H9 (cell line): ENCODE data around the gene ALG8. TPM values are rescaled to one million over a fixed set of nuclear protein-coding genes. Genes with fewer than 3 reads are reported as not detected.

Experiments used
- DNase-seq: peaks from one replicate; pipeline ENCODE4 v3.0.0-alpha.2; 2017
- H2AFZ ChIP-seq: one replicate; pipeline ENCODE4 v1.6.1; 2013; ENCODE audit warnings: mild to moderate bottlenecking, low read length, control low read depth, moderate library complexity
- H2AK5ac ChIP-seq: 2 replicates; pipeline ENCODE4 v1.6.1; 2013; ENCODE audit warnings: low read length, control low read depth, mixed read lengths; ENCODE audit not compliant: insufficient read length
- H2BK120ac ChIP-seq: one replicate; pipeline ENCODE4 v1.6.1; 2013; ENCODE audit warnings: low read depth, mild to moderate bottlenecking, low read length, control low read depth, inconsistent platforms; ENCODE audit not compliant: poor library complexity, severe bottlenecking
- H2BK12ac ChIP-seq: 2 replicates; pipeline ENCODE4 v1.6.1; 2013; ENCODE audit warnings: low read length, control low read depth, mixed read lengths, low read depth; ENCODE audit not compliant: insufficient read length
- H2BK15ac ChIP-seq: 2 replicates; pipeline ENCODE4 v1.6.1; 2013; ENCODE audit warnings: low read depth, low read length, control low read depth
- H2BK20ac ChIP-seq: one replicate; pipeline ENCODE4 v1.6.1; 2013; ENCODE audit warnings: low read depth, mild to moderate bottlenecking, low read length, control low read depth, inconsistent platforms; ENCODE audit not compliant: poor library complexity, severe bottlenecking
- H2BK5ac ChIP-seq: 2 replicates; pipeline ENCODE4 v1.6.1; 2013; ENCODE audit warnings: low read length, control low read depth, mixed read lengths; ENCODE audit not compliant: insufficient read length
- H3K14ac ChIP-seq: 2 replicates; pipeline ENCODE4 v1.6.1; 2013; ENCODE audit warnings: low read length, control low read depth; ENCODE audit not compliant: insufficient read depth
- H3K18ac ChIP-seq: 2 replicates; pipeline ENCODE4 v1.6.1; 2013; ENCODE audit warnings: low read depth, mild to moderate bottlenecking, mixed read lengths, low read length, control low read depth; ENCODE audit not compliant: insufficient read length
- H3K23ac ChIP-seq: 2 replicates; pipeline ENCODE4 v1.6.1; 2013; ENCODE audit warnings: low read length, control low read depth, mixed read lengths, low read depth; ENCODE audit not compliant: insufficient read length
- H3K23me2 ChIP-seq: 2 replicates; pipeline ENCODE4 v1.6.1; 2013; ENCODE audit warnings: low read depth, mild to moderate bottlenecking, mixed read lengths, low read length, control low read depth; ENCODE audit not compliant: insufficient read length, poor library complexity, severe bottlenecking
- H3K27ac ChIP-seq: 2 replicates; pipeline ENCODE4 v1.5.1; 2013; ENCODE audit warnings: low read length, control low read depth, mixed read lengths, low read depth; ENCODE audit not compliant: insufficient read length
- H3K27me3 ChIP-seq: 2 replicates; pipeline ENCODE4 v1.6.1; 2013; ENCODE audit warnings: low read length, control low read depth, inconsistent platforms; ENCODE audit not compliant: insufficient read depth
- H3K4ac ChIP-seq: 2 replicates; pipeline ENCODE4 v1.6.1; 2013; ENCODE audit warnings: low read depth, mild to moderate bottlenecking, control low read depth, inconsistent platforms, low read length, moderate library complexity
- H3K4me1 ChIP-seq: 2 replicates; pipeline ENCODE4 v1.6.1; 2013; ENCODE audit warnings: low read length, control low read depth, inconsistent platforms; ENCODE audit not compliant: insufficient read depth
- H3K4me2 ChIP-seq: 2 replicates; pipeline ENCODE4 v1.6.1; 2013; ENCODE audit warnings: low read length, control low read depth, mixed read lengths; ENCODE audit not compliant: insufficient read length, insufficient read depth
- H3K56ac ChIP-seq: 2 replicates; pipeline ENCODE4 v1.6.1; 2013; ENCODE audit warnings: low read depth, mild to moderate bottlenecking, mixed read lengths, low read length, control low read depth; ENCODE audit not compliant: insufficient read length
- H3K79me1 ChIP-seq: 2 replicates; pipeline ENCODE4 v1.6.1; 2013; ENCODE audit warnings: low read depth, mild to moderate bottlenecking, moderate library complexity, low read length, control low read depth, inconsistent platforms; ENCODE audit not compliant: insufficient read depth, poor library complexity, severe bottlenecking
- H3K79me2 ChIP-seq: 2 replicates; pipeline ENCODE4 v1.6.1; 2013; ENCODE audit warnings: low read length, control low read depth, inconsistent platforms; ENCODE audit not compliant: insufficient read depth
- H3K9ac ChIP-seq: 2 replicates; pipeline ENCODE4 v1.6.1; 2013; ENCODE audit warnings: low read length, control low read depth, mixed read lengths; ENCODE audit not compliant: insufficient read length; ENCODE audit errors: extremely low read depth
- H3K9me3 ChIP-seq: one replicate; pipeline ENCODE4 v1.6.1; 2013; ENCODE audit warnings: low read depth, low read length, inconsistent platforms; ENCODE audit not compliant: control insufficient read depth
- H3T11ph ChIP-seq: one replicate; pipeline ENCODE4 v1.6.1; 2013; ENCODE audit warnings: mild to moderate bottlenecking, low read length, control low read depth, inconsistent platforms
- H4K20me1 ChIP-seq: one replicate; pipeline ENCODE4 v1.6.1; 2013; ENCODE audit not compliant: control insufficient read depth, insufficient read length, insufficient read depth
- H4K5ac ChIP-seq: 2 replicates; pipeline ENCODE4 v1.6.1; 2013; ENCODE audit warnings: low read depth, mild to moderate bottlenecking, mixed read lengths, low read length, control low read depth; ENCODE audit not compliant: insufficient read length
- H4K8ac ChIP-seq: replicated peaks from 2 replicates; pipeline ENCODE4 v1.6.1; 2013; ENCODE audit warnings: low read length, control low read depth, mixed read lengths, low read depth; ENCODE audit not compliant: insufficient read length
- H4K91ac ChIP-seq: 2 replicates; pipeline ENCODE4 v1.6.1; 2013; ENCODE audit warnings: low read depth, mild to moderate bottlenecking, moderate library complexity, mixed read lengths, low read length, control low read depth; ENCODE audit not compliant: insufficient read length
- H3K27ac Mint-ChIP-seq, 3 experiments: 2 replicates in 2 of 3; 3 replicates in 1 of 3; pipeline ENCODE4 v1.8.0; 2020 to 2021; ENCODE audit warnings: mixed read lengths in 3 of 3, mild to moderate bottlenecking in 1 of 3, moderate library complexity in 1 of 3
- H3K27me3 Mint-ChIP-seq: 2 replicates; pipeline ENCODE4 v1.8.0; 2021; ENCODE audit warnings: low read depth, mild to moderate bottlenecking, moderate library complexity, mixed read lengths
- H3K36me3 Mint-ChIP-seq, 3 experiments: 2 replicates in 2 of 3; 3 replicates in 1 of 3; pipeline ENCODE4 v1.8.0; 2020 to 2021; ENCODE audit warnings: low read depth in 3 of 3, mixed read lengths in 3 of 3; ENCODE audit not compliant: insufficient read depth in 1 of 3
- H3K4me1 Mint-ChIP-seq, 2 experiments: 2 replicates each; pipeline ENCODE4 v1.8.0; 2020; ENCODE audit warnings: mixed read lengths in 2 of 2
- H3K4me3 Mint-ChIP-seq, 2 experiments: 2 replicates in 1 of 2; 3 replicates in 1 of 2; pipeline ENCODE4 v1.8.0; 2020 to 2021; ENCODE audit warnings: mild to moderate bottlenecking in 2 of 2, mixed read lengths in 2 of 2, moderate library complexity in 1 of 2
- H3K9me3 Mint-ChIP-seq, 2 experiments: 2 replicates in 1 of 2; 3 replicates in 1 of 2; pipeline ENCODE4 v1.8.0; 2020; ENCODE audit warnings: mild to moderate bottlenecking in 2 of 2, mixed read lengths in 2 of 2, moderate library complexity in 1 of 2
- CTCF ChIP-seq: fragments of 200-600 bp; sonication (generic); conservative IDR thresholded peaks from 3 replicates; pipeline ENCODE4 v1.8.0; 2021; ENCODE audit warnings: antibody characterized with exemption, mild to moderate bottlenecking
- WGBS: extraction: QIAGEN DNeasy Blood & Tissue Kit; methylation state at CpG from one replicate; pipeline ENCODE4 v1.1.7; 2013; ENCODE audit warnings: missing lambda C conversion rate, low lambda C conversion rate, mixed read lengths; ENCODE audit not compliant: insufficient read length; ENCODE audit errors: extremely low coverage; 5-methylcytosine and 5-hydroxymethylcytosine counted together
- total RNA-seq: library from RNA; stranded (reverse); gene quantifications from 2 replicates; pipeline ENCODE4 v1.2.1, GENCODE V29; 2021

The ALG8 gene
- total RNA-seq, 1 experiment from 2014 or later, result 77.5 TPM

- Histone ChIP-seq H3T11ph (no peak overlapping the region), H3K27ac (no peak overlapping the region), H4K8ac (no peak overlapping the region), H3K9me3 (no peaks in the 10 kb centered on the region), H2BK15ac (no peak overlapping the region), H2BK20ac (no peak overlapping the region), H4K20me1 (no peaks in the 10 kb centered on the region), H3K18ac (no peak overlapping the region), H3K27me3 (no peaks in the 10 kb centered on the region), H4K91ac (no peak overlapping the region), H3K56ac (no peak overlapping the region), H2AK5ac (no peak overlapping the region), H3K79me2 (no peaks in the 10 kb centered on the region), H2BK12ac (no peak overlapping the region), H2BK120ac (no peak overlapping the region), H3K79me1 (no peaks in the 10 kb centered on the region), H3K23me2 (no peaks in the 10 kb centered on the region), H3K23ac (no peak overlapping the region), H3K4me1 (no peaks in the 10 kb centered on the region), H3K9ac (no peak overlapping the region), H3K4me2 (no peak overlapping the region), H2AFZ (no peak overlapping the region), H3K4ac (no peak overlapping the region), H2BK5ac (no peak overlapping the region), H3K14ac (no peak overlapping the region), H4K5ac (no peak overlapping the region)
- H3K4me1 Mint-ChIP-seq, result no peaks in the 10 kb centered on the region
- H3K9me3 Mint-ChIP-seq, result no peaks in the 10 kb centered on the region
- peak overlapping the region in 2 of 3 experiments; percentile 23 to 59; a peak in 1 of 7 replicates for H3K27ac Mint-ChIP-seq
- no peak for TF ChIP-seq CTCF
- no peaks in the 10 kb centered on the region for H3K27me3 Mint-ChIP-seq
- no peaks in the 10 kb centered on the region for H3K36me3 Mint-ChIP-seq
- H3K4me3 Mint-ChIP-seq, result no peak overlapping the region
- WGBS, result no CpG with 5 or more reads among the region's 10 CpGs
- no peak for DNase-seq
Observed at GRCh38 chr11:78057462-78058055, 81.9 kb downstream of the ALG8 start.
